Endothelial cell of umbilical vein (primary cell): ENCODE measurements around the gene PFDN5. TPM values are rescaled to one million over a fixed set of nuclear protein-coding genes. Genes with fewer than 3 reads are reported as not detected.

ENCODE experiments used
- BruUV-seq: library from RNA; stranded (reverse); fragments of 400-500 nt; replicated peaks from 2 replicates; lab custom pipeline; 2021; lab: Mats Ljungman, UMichigan
- CTCF ChIA-PET: fragments of 300-600, 350-600 bp; sonication (Branson Sonifier 250); formaldehyde crosslinking; loops from one replicate; lab custom pipeline; 2021; ENCODE audit warnings: antibody characterized with exemption, inconsistent platforms; lab: Charles Lee
- POLR2A ChIA-PET: fragments of 300-600, 350-600 bp; sonication (Branson Sonifier 250); formaldehyde crosslinking; loops from one replicate; lab custom pipeline; 2021; ENCODE audit warnings: antibody characterized with exemption, inconsistent platforms; lab: Charles Lee
- DNase-seq: peaks from one replicate; pipeline ENCODE4 v3.0.0-alpha.2; 2011; ENCODE audit warnings: low read depth, low spot score
- FAIRE-seq: peaks from 2 replicates; lab custom pipeline; 2011; peaks lifted over from hg19 to GRCh38; lab: Jason Lieb, UNC
- H2AFZ ChIP-seq: 2 replicates; pipeline ENCODE4 v1.6.0; 2012; ENCODE audit warnings: low read depth, low read length, control low read depth, inconsistent platforms
- H3K27ac ChIP-seq: 2 replicates; pipeline ENCODE4 v1.5.1; 2011; ENCODE audit warnings: low read depth, mild to moderate bottlenecking, control low read depth, low read length, moderate library complexity; ENCODE audit not compliant: insufficient read depth
- H3K27me3 ChIP-seq, 2 experiments: 2 replicates each; pipeline versions ENCODE4 v1.6.0 to v1.6.1; 2011; ENCODE audit warnings: low read length in 2 of 2, mixed read lengths in 1 of 2; ENCODE audit not compliant: control insufficient read depth in 2 of 2, insufficient read depth in 2 of 2
- H3K36me3 ChIP-seq, 2 experiments: 2 replicates in 1 of 2; 3 replicates in 1 of 2; pipeline ENCODE4 v1.5.1; 2011; ENCODE audit warnings: low read length in 2 of 2, mild to moderate bottlenecking in 1 of 2, moderate library complexity in 1 of 2; ENCODE audit not compliant: control insufficient read depth in 2 of 2, insufficient read depth in 2 of 2; ENCODE audit errors: extremely low read depth in 1 of 2
- H3K4me1 ChIP-seq: 3 replicates; pipeline ENCODE4 v1.5.1; 2011; ENCODE audit warnings: mild to moderate bottlenecking, low read length; ENCODE audit not compliant: control insufficient read depth, insufficient read depth; ENCODE audit errors: extremely low read depth
- H3K4me2 ChIP-seq: 2 replicates; pipeline ENCODE4 v1.6.1; 2011; ENCODE audit warnings: low read length, control low read depth, mixed read lengths; ENCODE audit not compliant: insufficient read depth
- H3K4me3 ChIP-seq, 3 experiments: fragments of 200-600 bp in 1 of 3; sonication (generic), shearing (Covaris generic) in 1 of 3; replicated peaks in 1 of 3; 2 replicates each; pipeline ENCODE4 v1.5.1; 2011 to 2016; ENCODE audit warnings: control low read depth in 3 of 3, low read length in 3 of 3, mild to moderate bottlenecking in 2 of 3, inconsistent platforms in 1 of 3, low read depth in 1 of 3, moderate library complexity in 1 of 3; ENCODE audit not compliant: insufficient read depth in 1 of 3
- H3K79me2 ChIP-seq: 2 replicates; pipeline ENCODE4 v1.6.0; 2012; ENCODE audit warnings: low read length, inconsistent platforms; ENCODE audit not compliant: control insufficient read depth, insufficient read depth
- H3K9ac ChIP-seq: replicated peaks from 2 replicates; pipeline ENCODE3; 2011; ENCODE audit warnings: low read length, control low read depth; ENCODE audit not compliant: insufficient read depth; ENCODE audit errors: extremely low read depth
- H3K9me1 ChIP-seq: replicated peaks from 3 replicates; pipeline ENCODE4 v1.6.0; 2011; ENCODE audit warnings: mild to moderate bottlenecking, low read length; ENCODE audit not compliant: control insufficient read depth, insufficient read depth; ENCODE audit errors: extremely low read depth
- H3K9me3 ChIP-seq: replicated peaks from 2 replicates; pipeline ENCODE4 v1.5.1; 2012; ENCODE audit warnings: low read length, inconsistent platforms; ENCODE audit not compliant: control insufficient read depth, insufficient read depth
- H4K20me1 ChIP-seq: replicated peaks from 2 replicates; pipeline ENCODE3; 2011; ENCODE audit warnings: mild to moderate bottlenecking, low read length; ENCODE audit not compliant: control insufficient read depth, insufficient read depth; ENCODE audit errors: extremely low read depth
- FOS ChIP-seq: IDR thresholded peaks from 2 replicates; pipeline ENCODE4 v1.6.1; 2011; ENCODE audit warnings: mild to moderate bottlenecking, low read length, moderate library complexity, borderline replicate concordance; ENCODE audit not compliant: insufficient read depth
- JUN ChIP-seq: IDR thresholded peaks from 2 replicates; pipeline ENCODE4 v1.6.1; 2011; ENCODE audit warnings: borderline replicate concordance, low read depth; ENCODE audit not compliant: insufficient read length, insufficient read depth
- POLR2A ChIP-seq: IDR thresholded peaks from 2 replicates; pipeline ENCODE4 v1.6.1; 2012; ENCODE audit warnings: low read depth, mild to moderate bottlenecking, control low read depth, low read length
- POLR2AphosphoS5 ChIP-seq: IDR thresholded peaks from 2 replicates; pipeline ENCODE4 v1.6.1; 2012; ENCODE audit warnings: low read depth, mild to moderate bottlenecking, control low read depth, low read length, moderate library complexity; ENCODE audit not compliant: insufficient read depth
- dilution Hi-C: fragments of 300-500 bp; cut with MboI; formaldehyde crosslinking; loops from one replicate; pipeline ENCODE4 v1.15.0; 2019; ENCODE audit warnings: low sequenced_read_pairs; ENCODE audit not compliant: extremely low pct_ligation_motif_present
- intact Hi-C: fragments of 100-400 bp; cut with micrococcal nuclease; formaldehyde crosslinking; loops from one replicate; pipeline ENCODE4 v1.10.0; 2022
- polyA plus RNA-seq, 4 experiments: library from polyadenylated mRNA; depleted of rRNA in 3 of 4; stranded (reverse) in 3 of 4; unstranded in 1 of 4; fragments of >200 nt; gene quantifications; 2 replicates each; pipeline versions ENCODE4 v1.2.1 to v1.2.3, GENCODE V29; 2011 to 2012; ENCODE audit warnings: missing spikeins in 1 of 4
- total RNA-seq: library from RNA; stranded (reverse); gene quantifications from 2 replicates; pipeline ENCODE4 v1.2.3, GENCODE V29; 2021
- TF ChIP-seq, protein P1 (sequence below): IDR thresholded peaks from 2 replicates; pipeline ENCODE4 v1.6.1; 2011; ENCODE audit not compliant: insufficient read depth, insufficient read length
- TF ChIP-seq, protein P2 (sequence below), 2 donors: IDR thresholded peaks; 1 replicate in 1 of 2; 2 replicates in 1 of 2; pipeline ENCODE4 v1.5.1; 2011; ENCODE audit warnings: low read length in 2 of 2, mild to moderate bottlenecking in 2 of 2, moderate library complexity in 2 of 2, control low read depth in 1 of 2, inconsistent platforms in 1 of 2, low read depth in 1 of 2; ENCODE audit not compliant: insufficient read depth in 1 of 2; ENCODE audit errors: extremely low read depth in 1 of 2

Gene PFDN5
- total and polyA plus RNA-seq, 2 donors (not counting 3 experiments of a cell fraction or from before 2014, with no cell fraction given): 301 to 745 TPM

DNA sequence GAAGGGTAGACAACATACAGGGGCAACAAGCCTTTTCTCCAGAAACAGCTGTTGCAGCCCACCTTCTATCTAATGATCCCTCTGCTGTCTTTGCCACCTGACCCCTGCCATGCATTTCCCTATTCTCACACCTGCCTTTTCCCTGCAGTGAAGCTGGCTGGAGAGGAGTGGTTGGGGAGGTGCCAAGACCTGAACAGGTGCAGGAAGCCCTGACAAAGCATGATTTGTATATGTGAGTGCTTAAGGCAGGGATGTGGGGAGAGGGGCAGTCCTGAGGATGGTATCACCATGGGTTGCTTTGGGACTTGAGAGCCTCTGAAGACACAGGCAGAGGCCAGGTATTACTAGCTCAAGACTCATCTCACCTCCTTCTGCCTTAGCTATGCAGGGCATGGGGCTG, 2.9 kb upstream of the PFDN5 start:
- Histone ChIP-seq H4K20me1 (no peaks in the 10 kb centered on the region), H3K9me3 (no peaks in the 10 kb centered on the region), H3K27me3 (no peaks in the 10 kb centered on the region), H3K4me1 (peaks cover 29% of the 10 kb centered on the region), H3K9ac (no peak overlapping the region), H2AFZ (no peak overlapping the region), H3K4me2 (no peak overlapping the region), H3K36me3 (peaks cover 2 to 10% of the 10 kb centered on the region in 2 experiments), H3K9me1 (no peaks in the 10 kb centered on the region), H3K4me3 (no peak overlapping the region), H3K27ac (no peak overlapping the region), H3K79me2 (peaks cover 20% of the 10 kb centered on the region)
- TF ChIP-seq POLR2AphosphoS5: no peak
- TF ChIP-seq, protein P1, sequence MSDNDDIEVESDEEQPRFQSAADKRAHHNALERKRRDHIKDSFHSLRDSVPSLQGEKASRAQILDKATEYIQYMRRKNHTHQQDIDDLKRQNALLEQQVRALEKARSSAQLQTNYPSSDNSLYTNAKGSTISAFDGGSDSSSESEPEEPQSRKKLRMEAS: no peak
- TF ChIP-seq FOS: no peak
- TF ChIP-seq, protein P2, sequence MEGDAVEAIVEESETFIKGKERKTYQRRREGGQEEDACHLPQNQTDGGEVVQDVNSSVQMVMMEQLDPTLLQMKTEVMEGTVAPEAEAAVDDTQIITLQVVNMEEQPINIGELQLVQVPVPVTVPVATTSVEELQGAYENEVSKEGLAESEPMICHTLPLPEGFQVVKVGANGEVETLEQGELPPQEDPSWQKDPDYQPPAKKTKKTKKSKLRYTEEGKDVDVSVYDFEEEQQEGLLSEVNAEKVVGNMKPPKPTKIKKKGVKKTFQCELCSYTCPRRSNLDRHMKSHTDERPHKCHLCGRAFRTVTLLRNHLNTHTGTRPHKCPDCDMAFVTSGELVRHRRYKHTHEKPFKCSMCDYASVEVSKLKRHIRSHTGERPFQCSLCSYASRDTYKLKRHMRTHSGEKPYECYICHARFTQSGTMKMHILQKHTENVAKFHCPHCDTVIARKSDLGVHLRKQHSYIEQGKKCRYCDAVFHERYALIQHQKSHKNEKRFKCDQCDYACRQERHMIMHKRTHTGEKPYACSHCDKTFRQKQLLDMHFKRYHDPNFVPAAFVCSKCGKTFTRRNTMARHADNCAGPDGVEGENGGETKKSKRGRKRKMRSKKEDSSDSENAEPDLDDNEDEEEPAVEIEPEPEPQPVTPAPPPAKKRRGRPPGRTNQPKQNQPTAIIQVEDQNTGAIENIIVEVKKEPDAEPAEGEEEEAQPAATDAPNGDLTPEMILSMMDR (IDR thresholded peaks at IDR 0.05; ENCODE audit: extremely low read depth in 1 of 2, insufficient read depth in 1 of 2, low read depth in 1 of 2, low read length in 2 of 2): no peak
- TF ChIP-seq POLR2A: no peak
- TF ChIP-seq JUN: no peak
- FAIRE-seq: no peak
- CTCF ChIA-PET: interaction anchor here (1.0 to 12.3 kb wide), 4 partner anchors 24 to 79 kb away, joined by 3 to 366 read pairs (median 4); partner anchors contain the start of genes AAAS and ESPL1
- dilution Hi-C loops (no loop called here), intact Hi-C loops (no loop called here)
- BruUV-seq: no TSS peak
- POLR2A ChIA-PET: no interaction called here
- DNase-seq: no peak
